ENCODE measurements around the gene CD34.

DNA sequence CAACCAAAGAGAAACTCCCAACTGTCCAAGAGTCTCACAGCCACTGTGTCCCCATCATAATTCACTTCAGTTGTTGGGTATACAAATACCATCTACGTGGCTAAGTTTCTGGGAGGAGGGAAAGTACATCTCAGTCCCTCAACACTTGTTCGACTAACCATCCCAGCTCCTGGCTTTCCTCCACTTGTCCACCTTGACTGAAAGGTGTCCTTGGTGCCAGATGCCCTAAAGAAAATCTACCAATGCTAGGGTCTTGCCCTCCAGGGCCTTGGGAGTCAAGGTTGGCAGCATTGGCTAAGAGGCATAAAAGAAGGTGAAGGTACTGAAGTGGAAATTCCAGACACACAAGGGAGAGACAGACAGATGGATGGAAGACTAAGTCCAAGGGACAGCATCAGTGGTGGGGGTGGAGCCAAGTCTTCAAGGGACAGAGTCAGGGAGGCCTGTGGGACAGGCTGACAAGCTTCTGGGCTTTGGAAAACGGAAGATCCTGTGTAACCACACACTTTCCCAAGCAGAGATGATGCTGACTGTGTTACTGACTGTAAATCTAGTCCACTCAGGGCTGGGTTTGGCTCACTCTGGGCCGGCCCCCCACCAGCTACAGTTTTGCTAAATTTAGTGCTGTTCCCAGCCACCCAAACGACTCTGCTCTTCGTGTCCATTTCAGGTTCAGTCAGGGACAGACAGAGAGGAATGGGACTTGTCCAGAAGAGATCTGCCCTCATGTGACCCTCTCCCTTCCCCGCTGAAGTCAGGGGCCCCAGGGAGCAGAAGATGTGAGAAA lies 60.1 kb downstream of the CD34 start:
- no peak for TF ChIP-seq MYC (IDR thresholded peaks at IDR 0.05; ENCODE audit: low read depth, low read length)
- TF ChIP-seq, protein P1, sequence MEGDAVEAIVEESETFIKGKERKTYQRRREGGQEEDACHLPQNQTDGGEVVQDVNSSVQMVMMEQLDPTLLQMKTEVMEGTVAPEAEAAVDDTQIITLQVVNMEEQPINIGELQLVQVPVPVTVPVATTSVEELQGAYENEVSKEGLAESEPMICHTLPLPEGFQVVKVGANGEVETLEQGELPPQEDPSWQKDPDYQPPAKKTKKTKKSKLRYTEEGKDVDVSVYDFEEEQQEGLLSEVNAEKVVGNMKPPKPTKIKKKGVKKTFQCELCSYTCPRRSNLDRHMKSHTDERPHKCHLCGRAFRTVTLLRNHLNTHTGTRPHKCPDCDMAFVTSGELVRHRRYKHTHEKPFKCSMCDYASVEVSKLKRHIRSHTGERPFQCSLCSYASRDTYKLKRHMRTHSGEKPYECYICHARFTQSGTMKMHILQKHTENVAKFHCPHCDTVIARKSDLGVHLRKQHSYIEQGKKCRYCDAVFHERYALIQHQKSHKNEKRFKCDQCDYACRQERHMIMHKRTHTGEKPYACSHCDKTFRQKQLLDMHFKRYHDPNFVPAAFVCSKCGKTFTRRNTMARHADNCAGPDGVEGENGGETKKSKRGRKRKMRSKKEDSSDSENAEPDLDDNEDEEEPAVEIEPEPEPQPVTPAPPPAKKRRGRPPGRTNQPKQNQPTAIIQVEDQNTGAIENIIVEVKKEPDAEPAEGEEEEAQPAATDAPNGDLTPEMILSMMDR (IDR thresholded peaks at IDR 0.05; ENCODE audit: low read depth, low read length): no peak

Data from NB4 (cell line).